ENCODE results near the gene MCC. TPM values are rescaled to one million over a fixed set of nuclear protein-coding genes. Genes with fewer than 3 reads are reported as not detected.

MCC gene
- polyA plus RNA-seq, 2 of the 4 experiments (the other 2 are of a cell fraction): 0.09 to 0.10 TPM

DNA sequence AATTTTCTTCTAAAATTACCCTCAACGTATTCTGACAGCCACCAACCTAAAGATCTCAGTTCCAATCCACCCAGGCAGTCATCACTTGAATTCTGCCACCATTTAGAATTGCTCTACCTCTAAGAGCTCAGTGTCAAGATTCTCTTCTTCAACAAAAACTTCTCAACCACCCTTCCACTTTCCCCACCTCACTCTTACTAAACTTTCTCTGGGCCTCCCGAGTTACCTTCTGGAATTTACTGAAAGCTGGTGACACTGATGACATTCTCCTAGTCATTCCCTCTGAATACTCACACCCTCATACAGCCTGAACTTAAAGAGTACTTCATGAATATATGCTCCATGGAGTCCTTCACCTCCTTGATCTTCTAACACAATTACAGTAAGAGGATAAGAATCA is 263.0 kb downstream of the MCC start:
- Histone ChIP-seq H3K4me2 (no peak overlapping the region), H3K4me1 (no peaks in the 10 kb centered on the region), H3K9me3 (no peaks in the 10 kb centered on the region), H3K27ac (no peak overlapping the region), H3K4me3 (no peak overlapping the region)
- ATAC-seq (no peak), DNase-seq (ENCODE audit: low read depth in 1 of 2, low spot score in 1 of 2) (no peak), FAIRE-seq (no peak)
- 3% methylated on average over 2 of the region's 2 CpGs for WGBS (ENCODE audit: missing lambda C conversion rate)
- TF ChIP-seq, protein P1, sequence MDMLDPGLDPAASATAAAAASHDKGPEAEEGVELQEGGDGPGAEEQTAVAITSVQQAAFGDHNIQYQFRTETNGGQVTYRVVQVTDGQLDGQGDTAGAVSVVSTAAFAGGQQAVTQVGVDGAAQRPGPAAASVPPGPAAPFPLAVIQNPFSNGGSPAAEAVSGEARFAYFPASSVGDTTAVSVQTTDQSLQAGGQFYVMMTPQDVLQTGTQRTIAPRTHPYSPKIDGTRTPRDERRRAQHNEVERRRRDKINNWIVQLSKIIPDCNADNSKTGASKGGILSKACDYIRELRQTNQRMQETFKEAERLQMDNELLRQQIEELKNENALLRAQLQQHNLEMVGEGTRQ (IDR thresholded peaks at IDR 0.05): no peak
- TF ChIP-seq POLR2A (IDR thresholded peaks at IDR 0.05; ENCODE audit: low read length) (no peak), HEYL (CRISPR knock-in tag; IDR thresholded peaks at IDR 0.05) (no peak), EP300 (IDR thresholded peaks at IDR 0.05) (no peak), PHF8 (IDR thresholded peaks at IDR 0.05; ENCODE audit: borderline replicate concordance, low read depth) (no peak), SMC3 (IDR thresholded peaks at IDR 0.05) (no peak)
- TF ChIP-seq, protein P2, sequence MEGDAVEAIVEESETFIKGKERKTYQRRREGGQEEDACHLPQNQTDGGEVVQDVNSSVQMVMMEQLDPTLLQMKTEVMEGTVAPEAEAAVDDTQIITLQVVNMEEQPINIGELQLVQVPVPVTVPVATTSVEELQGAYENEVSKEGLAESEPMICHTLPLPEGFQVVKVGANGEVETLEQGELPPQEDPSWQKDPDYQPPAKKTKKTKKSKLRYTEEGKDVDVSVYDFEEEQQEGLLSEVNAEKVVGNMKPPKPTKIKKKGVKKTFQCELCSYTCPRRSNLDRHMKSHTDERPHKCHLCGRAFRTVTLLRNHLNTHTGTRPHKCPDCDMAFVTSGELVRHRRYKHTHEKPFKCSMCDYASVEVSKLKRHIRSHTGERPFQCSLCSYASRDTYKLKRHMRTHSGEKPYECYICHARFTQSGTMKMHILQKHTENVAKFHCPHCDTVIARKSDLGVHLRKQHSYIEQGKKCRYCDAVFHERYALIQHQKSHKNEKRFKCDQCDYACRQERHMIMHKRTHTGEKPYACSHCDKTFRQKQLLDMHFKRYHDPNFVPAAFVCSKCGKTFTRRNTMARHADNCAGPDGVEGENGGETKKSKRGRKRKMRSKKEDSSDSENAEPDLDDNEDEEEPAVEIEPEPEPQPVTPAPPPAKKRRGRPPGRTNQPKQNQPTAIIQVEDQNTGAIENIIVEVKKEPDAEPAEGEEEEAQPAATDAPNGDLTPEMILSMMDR (IDR thresholded peaks at IDR 0.05): no peak
- ChIA-PET CTCF (no interaction called here), POLR2A (no interaction called here)

DNA sequence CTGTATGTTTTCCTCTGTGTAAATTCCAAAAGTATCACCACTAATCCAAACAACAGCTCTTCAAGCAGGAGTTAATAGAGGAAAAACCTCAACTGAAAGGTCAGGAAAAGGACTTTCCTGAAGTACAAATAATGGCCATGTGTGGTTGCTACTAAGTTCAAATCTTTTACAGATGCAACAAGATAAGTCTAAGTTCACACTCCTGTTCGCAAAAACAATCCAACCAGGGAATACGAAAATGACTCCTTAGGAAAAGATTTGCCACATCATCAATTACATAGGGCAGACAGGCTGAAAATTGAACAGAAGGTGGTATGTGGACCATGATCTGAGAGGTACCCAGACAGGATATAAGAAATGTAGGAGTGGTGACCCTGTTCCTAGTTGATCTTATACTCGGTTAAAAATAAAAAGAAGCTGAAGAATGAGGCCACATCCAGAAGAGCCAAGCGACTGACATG is 263.6 kb downstream of the MCC start:
- Histone ChIP-seq H3K27ac (no peak overlapping the region), H3K4me2 (no peak overlapping the region), H3K4me1 (no peaks in the 10 kb centered on the region), H3K9me3 (no peaks in the 10 kb centered on the region), H3K4me3 (no peak overlapping the region)
- POLR2A ChIA-PET: no interaction called here
- ATAC-seq (no peak), DNase-seq (ENCODE audit: low read depth in 1 of 2, low spot score in 1 of 2) (no peak), FAIRE-seq (no peak)
- CTCF ChIA-PET: no interaction called here
- TF ChIP-seq SREBF2 (IDR thresholded peaks at IDR 0.05): no peak
- TF ChIP-seq MAFK (IDR thresholded peaks at IDR 0.05; ENCODE audit: partially characterized antibody): peak; percentile 66
- 31% methylated on average over 4 of the region's 4 CpGs for WGBS (ENCODE audit: missing lambda C conversion rate)

DNA sequence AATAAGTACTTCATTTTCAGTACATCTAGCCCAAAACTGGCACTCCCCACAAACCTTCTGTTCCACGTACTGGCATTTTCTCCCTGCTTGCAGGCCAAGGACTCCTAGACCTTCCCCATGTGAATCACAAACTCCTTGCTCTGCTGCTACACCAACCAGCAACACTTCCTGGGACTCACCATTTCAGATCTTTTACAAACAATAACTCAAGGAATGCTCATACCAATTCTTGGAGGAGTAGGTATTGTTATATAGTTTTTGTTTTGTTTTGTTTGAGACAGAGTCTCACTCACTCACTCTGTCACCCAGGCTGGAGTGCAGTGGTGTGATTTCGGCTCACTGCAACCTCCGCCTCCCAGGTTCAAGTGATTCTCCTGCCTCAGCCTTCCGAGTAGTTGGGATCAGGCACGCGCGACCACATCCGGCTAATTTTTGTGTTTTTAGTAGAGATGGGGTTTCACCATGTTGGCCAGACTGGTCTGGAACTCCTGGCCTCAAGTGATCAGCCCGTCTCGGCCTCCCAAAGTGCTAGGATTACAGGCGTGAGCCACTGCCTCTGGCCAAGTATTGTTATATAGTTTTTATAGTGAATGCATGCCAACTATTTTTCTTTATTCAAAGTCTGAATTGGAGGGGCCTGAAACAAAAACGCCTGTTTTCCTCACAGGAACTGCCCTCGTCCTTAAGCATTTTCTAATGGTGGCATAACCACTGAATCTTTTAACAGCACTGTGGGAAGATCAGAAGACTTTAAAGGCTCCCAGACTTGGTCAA is 264.2 kb downstream of the MCC start:
- ChIA-PET POLR2A (no interaction called here), CTCF (no interaction called here)
- Histone ChIP-seq H3K9me3 (no peaks in the 10 kb centered on the region), H3K4me2 (no peak overlapping the region), H3K27ac (no peak overlapping the region), H3K4me3 (no peak overlapping the region), H3K4me1 (no peaks in the 10 kb centered on the region)
- TF ChIP-seq, protein P3, sequence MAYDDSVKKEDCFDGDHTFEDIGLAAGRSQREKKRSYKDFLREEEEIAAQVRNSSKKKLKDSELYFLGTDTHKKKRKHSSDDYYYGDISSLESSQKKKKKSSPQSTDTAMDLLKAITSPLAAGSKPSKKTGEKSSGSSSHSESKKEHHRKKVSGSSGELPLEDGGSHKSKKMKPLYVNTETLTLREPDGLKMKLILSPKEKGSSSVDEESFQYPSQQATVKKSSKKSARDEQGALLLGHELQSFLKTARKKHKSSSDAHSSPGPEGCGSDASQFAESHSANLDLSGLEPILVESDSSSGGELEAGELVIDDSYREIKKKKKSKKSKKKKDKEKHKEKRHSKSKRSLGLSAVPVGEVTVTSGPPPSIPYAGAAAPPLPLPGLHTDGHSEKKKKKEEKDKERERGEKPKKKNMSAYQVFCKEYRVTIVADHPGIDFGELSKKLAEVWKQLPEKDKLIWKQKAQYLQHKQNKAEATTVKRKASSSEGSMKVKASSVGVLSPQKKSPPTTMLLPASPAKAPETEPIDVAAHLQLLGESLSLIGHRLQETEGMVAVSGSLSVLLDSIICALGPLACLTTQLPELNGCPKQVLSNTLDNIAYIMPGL (CRISPR knock-in tag; IDR thresholded peaks at IDR 0.05; ENCODE audit: borderline replicate concordance): no peak
- TF ChIP-seq, protein P4, sequence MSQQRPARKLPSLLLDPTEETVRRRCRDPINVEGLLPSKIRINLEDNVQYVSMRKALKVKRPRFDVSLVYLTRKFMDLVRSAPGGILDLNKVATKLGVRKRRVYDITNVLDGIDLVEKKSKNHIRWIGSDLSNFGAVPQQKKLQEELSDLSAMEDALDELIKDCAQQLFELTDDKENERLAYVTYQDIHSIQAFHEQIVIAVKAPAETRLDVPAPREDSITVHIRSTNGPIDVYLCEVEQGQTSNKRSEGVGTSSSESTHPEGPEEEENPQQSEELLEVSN (IDR thresholded peaks at IDR 0.05; ENCODE audit: borderline replicate concordance, low read depth): no peak
- TF ChIP-seq BHLHE40 (IDR thresholded peaks at IDR 0.05; ENCODE audit: low read depth, low read length): no peak
- no peak for FAIRE-seq
- 41% methylated on average over 13 of the region's 13 CpGs for WGBS (ENCODE audit: missing lambda C conversion rate)
- no peak for DNase-seq (ENCODE audit: low read depth in 1 of 2, low spot score in 1 of 2)
- no peak for ATAC-seq

DNA sequence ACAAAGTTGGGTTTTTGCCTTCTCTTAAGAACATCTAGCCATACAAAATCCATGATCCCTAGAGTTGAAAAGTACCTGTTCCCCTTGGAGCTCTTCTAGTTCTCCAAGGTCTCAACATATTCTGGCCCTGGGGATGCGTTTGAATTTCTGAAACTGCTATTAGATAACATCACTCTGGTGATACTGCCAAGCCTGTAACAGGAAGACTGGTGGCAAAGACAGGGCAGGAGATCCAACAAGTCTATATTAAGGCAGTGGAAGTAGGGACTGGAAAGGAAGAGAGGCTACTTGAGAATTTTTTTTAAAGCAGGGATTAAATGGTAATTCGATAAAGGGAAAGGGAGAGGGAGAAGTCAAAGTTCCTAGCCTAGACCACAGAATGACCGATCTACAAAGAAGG is 264.9 kb downstream of the MCC start:
- FAIRE-seq (no peak), ATAC-seq (no peak), DNase-seq (ENCODE audit: low read depth in 1 of 2, low spot score in 1 of 2) (no peak)
- no peak for TF ChIP-seq CBX2 (IDR thresholded peaks at IDR 0.05; ENCODE audit: borderline replicate concordance, low read depth)
- TF ChIP-seq, protein P5, sequence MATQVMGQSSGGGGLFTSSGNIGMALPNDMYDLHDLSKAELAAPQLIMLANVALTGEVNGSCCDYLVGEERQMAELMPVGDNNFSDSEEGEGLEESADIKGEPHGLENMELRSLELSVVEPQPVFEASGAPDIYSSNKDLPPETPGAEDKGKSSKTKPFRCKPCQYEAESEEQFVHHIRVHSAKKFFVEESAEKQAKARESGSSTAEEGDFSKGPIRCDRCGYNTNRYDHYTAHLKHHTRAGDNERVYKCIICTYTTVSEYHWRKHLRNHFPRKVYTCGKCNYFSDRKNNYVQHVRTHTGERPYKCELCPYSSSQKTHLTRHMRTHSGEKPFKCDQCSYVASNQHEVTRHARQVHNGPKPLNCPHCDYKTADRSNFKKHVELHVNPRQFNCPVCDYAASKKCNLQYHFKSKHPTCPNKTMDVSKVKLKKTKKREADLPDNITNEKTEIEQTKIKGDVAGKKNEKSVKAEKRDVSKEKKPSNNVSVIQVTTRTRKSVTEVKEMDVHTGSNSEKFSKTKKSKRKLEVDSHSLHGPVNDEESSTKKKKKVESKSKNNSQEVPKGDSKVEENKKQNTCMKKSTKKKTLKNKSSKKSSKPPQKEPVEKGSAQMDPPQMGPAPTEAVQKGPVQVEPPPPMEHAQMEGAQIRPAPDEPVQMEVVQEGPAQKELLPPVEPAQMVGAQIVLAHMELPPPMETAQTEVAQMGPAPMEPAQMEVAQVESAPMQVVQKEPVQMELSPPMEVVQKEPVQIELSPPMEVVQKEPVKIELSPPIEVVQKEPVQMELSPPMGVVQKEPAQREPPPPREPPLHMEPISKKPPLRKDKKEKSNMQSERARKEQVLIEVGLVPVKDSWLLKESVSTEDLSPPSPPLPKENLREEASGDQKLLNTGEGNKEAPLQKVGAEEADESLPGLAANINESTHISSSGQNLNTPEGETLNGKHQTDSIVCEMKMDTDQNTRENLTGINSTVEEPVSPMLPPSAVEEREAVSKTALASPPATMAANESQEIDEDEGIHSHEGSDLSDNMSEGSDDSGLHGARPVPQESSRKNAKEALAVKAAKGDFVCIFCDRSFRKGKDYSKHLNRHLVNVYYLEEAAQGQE (IDR thresholded peaks at IDR 0.05): no peak
- TF ChIP-seq NPAS2 (CRISPR knock-in tag; IDR thresholded peaks at IDR 0.05; ENCODE audit: borderline replicate concordance): no peak
- TF ChIP-seq CBX8 (IDR thresholded peaks at IDR 0.05): no peak
- TF ChIP-seq, protein P6, sequence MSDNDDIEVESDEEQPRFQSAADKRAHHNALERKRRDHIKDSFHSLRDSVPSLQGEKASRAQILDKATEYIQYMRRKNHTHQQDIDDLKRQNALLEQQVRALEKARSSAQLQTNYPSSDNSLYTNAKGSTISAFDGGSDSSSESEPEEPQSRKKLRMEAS (IDR thresholded peaks at IDR 0.05): no peak
- no peak for TF ChIP-seq MYC (IDR thresholded peaks at IDR 0.05; ENCODE audit: borderline replicate concordance, low read length)
- TF ChIP-seq ESRRA (IDR thresholded peaks at IDR 0.05; ENCODE audit: borderline replicate concordance, low read length): no peak
- no peaks in the 10 kb centered on the region for H3K9me3 ChIP-seq
- H3K4me2 ChIP-seq: no peak overlapping the region
- no peaks in the 10 kb centered on the region for H3K4me1 ChIP-seq
- WGBS (ENCODE audit: missing lambda C conversion rate): 3% methylated on average over 3 of the region's 3 CpGs
- POLR2A ChIA-PET: no interaction called here
- no peak overlapping the region for H3K4me3 ChIP-seq
- H3K27ac ChIP-seq: no peak overlapping the region
- CTCF ChIA-PET: no interaction called here

Data from A549 (cell line).